Measurements from ENCODE around the gene TUBGCP5.
"Not testable (repeated sequence)": the region's sequence is repeated elsewhere in the genome, so short reads cannot be mapped to it uniquely, and the experiment has no call there.

TUBGCP5 gene

GRCh38 chr15:23039917-23040281 lies 530 bp upstream of the TUBGCP5 start:
- DNase-seq, result no peak

- DNase-seq, result no peak
These were observed 635 bp downstream of the TUBGCP5 start for GRCh38 chr15:23038726-23039142.

- DNase-seq, result peak; percentile 76
These were observed 3.3 kb downstream of the TUBGCP5 start for GRCh38 chr15:23035964-23036566.

GRCh38 chr15:23033979-23034378 lies 5.4 kb downstream of the TUBGCP5 start:
- no peak for DNase-seq

- DNase-seq, result no peak
These were observed 13.2 kb downstream of the TUBGCP5 start for GRCh38 chr15:23026218-23026617.

- no peak for DNase-seq
These were observed 17.2 kb downstream of the TUBGCP5 start for GRCh38 chr15:23022156-23022555.

- DNase-seq, result no peak
These were observed 24.9 kb downstream of the TUBGCP5 start for GRCh38 chr15:23014394-23015000.

- peak; percentile 13 for DNase-seq
These were observed 25.7 kb downstream of the TUBGCP5 start for GRCh38 chr15:23013681-23014080.

- not testable (repeated sequence) for DNase-seq
These were observed 26.8 kb downstream of the TUBGCP5 start for GRCh38 chr15:23012616-23013015.

GRCh38 chr15:23003736-23004135 lies 35.6 kb downstream of the TUBGCP5 start:
- no peak for DNase-seq

GRCh38 chr15:23002920-23003319 lies 36.4 kb downstream of the TUBGCP5 start:
- DNase-seq, result no peak

- no peak for DNase-seq
These were observed 43.6 kb downstream of the TUBGCP5 start for GRCh38 chr15:22995795-22996194.

- DNase-seq, result no peak
These were observed 47.4 kb downstream of the TUBGCP5 start for GRCh38 chr15:22992024-22992326.

GRCh38 chr15:22989576-22990477 lies 49.5 kb downstream of the TUBGCP5 start:
- DNase-seq, result no peak

GRCh38 chr15:22988811-22989210 lies 50.6 kb downstream of the TUBGCP5 start:
- DNase-seq, result no peak

- not testable (repeated sequence) for DNase-seq
These were observed 57.4 kb downstream of the TUBGCP5 start for GRCh38 chr15:22981931-22982330.

- no peak for DNase-seq
These were observed 58.1 kb downstream of the TUBGCP5 start for GRCh38 chr15:22981051-22981840.

- peak; percentile 63 for DNase-seq
These were observed 58.9 kb downstream of the TUBGCP5 start, which contains the start of gene CYFIP1 for GRCh38 chr15:22980189-22981050. CYFIP1 (minus strand) TSS chr15:22980368; CDS start chr15:22947285, 33,083 bp downstream.

- DNase-seq, result peak; percentile 73
These were observed 59.9 kb downstream of the TUBGCP5 start for GRCh38 chr15:22979238-22980188.

- no peak for DNase-seq
These were observed 60.6 kb downstream of the TUBGCP5 start for GRCh38 chr15:22978691-22979237.

GRCh38 chr15:22974745-22975144 lies 64.6 kb downstream of the TUBGCP5 start:
- DNase-seq, result no peak
